Left forelimb (tissue), 1 donor: Measurements from ENCODE around the gene AGAP3.

ENCODE experiments used
- DNase-seq: peaks from one replicate; pipeline ENCODE4 v3.0.0-alpha.2; 2018; ENCODE audit warnings: low spot score

The AGAP3 gene

DNA sequence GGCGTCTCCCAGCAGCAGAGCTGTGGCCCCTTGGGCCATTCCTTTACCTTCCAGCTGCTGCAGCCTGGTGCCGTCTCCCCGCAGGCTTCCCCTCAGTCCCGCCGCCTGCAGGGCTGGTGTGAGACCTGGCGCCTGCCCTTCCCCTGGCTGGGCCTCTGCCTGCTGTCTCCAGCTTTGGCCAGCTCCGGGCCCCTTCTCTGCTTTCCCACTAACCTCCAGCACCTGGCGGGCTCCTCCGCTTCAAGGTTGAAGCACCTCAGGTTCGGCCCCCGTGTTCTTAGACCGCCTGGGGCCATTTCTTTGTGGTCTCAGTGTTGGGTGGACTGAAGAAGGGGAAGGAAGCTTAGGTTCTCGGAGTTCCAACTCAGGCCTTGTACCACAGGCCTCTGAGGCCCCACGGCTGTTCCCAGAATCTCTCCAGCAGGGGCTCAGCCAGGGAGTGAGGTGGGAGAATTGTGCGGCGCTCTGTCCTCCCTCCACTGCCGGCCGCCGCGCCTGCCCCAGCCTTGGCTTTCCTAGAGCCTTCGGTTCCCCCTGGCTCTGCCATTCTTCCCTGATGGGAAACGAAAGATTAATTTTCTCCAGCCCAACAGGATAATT is 50.9 kb downstream of the AGAP3 start:
- DNase-seq: peak; percentile 66

DNA sequence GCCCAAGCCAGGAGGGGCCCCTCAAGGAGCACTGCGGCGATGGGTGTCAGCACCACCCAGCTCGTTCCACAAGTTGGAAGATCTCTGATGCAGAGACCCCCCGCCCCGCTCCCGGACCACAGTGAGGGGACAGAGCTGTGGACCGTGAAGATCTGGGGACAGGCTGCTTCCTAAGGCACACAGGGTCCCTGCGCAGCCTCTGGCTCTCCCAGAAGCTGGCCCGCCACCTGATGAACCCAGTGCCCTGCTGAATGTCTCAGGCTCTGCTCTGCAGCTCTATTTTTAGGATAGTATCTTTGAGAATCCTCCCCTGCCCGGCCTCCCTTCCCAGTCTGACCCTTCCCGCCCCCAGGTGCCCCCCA is 51.5 kb downstream of the AGAP3 start:
- DNase-seq: peak; percentile 38

DNA sequence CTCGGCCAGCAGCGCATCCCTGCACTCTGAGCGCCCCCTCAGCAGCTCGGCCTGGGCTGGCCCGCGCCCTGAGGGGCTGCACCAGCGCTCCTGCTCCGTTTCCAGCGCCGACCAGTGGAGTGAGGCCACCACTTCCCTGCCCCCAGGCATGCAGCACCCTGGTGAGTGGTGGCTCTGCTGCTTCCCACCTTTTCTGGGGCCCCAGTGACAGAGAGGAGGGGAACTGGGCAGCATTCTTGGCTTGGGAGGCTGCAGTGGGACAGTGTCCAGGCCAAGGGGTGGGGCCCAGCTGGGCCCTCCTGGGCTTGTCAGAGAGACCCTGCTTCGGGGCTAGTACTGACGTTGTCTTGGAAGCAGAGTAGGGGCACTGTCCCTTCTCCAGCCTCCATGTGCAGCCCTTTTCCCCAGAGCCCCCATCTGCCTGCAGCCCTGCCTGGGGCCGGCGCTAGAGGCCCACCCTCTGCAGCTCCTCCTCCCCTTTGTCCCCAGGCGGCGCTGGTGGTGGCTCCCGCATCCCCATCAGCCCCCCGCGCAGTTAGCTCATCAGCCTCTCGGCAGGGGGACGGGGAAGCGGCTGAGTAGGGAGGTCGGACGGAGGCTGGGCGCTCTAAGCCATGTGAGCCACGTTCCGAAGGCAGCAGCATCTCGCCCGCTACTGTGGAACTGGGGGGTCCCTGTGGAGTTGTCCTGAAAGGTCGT is 52.0 kb downstream of the AGAP3 start:
- peak; percentile 68 for DNase-seq

DNA sequence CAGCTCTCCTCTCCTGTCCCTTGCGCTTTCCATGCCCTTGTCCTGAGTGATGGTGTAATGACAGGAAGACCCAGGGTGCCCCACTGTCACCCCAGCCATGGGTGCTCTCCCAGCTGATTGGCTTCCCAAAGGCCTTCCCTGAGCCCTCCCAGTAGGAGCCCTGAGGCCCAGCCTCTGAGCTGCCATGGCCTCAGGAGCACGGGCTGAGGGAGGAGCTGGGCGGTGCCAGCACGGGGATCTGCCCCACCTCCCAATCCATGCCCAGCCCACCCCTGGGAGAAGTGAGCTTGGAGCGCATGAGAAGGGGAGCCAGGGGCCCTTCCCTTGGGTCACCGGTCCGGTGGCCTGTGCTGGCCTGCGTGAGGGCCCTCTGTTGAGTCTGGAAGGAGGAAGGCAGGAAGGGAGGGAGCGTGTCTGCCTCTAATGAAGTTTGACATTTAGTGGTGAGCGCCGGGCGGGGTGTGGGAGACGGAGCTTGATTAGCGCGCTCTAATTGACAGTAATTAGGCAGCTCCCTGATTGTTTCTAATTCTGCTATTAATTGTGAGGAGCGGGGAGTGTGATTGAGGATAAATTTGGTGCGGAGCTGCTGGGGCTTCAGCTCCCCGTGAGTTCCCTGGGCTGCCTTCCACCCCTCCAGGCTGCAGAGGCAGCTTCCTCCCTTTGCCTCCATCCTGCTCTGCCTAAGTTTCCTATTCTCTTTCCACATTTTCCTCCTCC is 53.0 kb downstream of the AGAP3 start:
- peak; percentile 46 for DNase-seq

DNA sequence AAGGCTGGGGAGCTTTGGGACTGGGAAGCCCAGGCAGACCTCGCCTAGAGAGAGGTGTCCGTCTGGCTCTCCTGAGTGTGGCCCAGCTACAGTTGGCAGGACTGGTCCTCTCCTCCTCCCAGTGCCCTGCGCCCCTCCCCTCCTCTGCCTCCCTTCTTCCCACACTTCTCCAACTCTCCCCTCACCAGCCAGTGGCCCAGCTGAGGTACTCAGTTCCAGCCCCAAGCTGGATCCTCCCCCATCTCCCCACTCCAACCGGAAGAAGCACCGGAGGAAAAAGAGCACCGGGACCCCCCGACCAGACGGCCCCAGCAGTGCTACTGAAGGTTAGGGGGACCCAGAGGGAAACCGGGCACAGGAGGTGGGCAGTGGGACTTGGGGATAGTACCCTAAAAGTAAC is 53.5 kb downstream of the AGAP3 start:
- peak; percentile 48 for DNase-seq

DNA sequence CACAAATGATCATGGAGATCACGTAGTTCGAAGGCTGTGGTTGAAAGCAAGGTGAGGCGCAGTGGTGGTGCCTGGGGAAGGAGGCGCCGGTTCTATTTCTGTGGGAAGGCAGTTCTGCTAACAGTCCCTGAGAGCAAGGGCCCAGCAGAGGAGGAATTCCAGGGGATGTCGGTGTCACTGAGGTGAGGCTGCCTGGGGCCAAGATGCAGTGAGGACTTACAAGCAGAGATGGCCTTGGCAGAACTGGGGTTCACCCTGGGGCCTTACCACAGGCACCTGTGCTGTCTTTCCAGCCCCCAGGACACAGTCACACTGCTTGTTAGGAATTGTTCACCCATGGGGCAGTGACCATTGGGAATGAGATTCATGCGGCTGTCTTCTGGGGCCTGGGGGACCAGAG is 54.6 kb downstream of the AGAP3 start:
- no peak for DNase-seq

DNA sequence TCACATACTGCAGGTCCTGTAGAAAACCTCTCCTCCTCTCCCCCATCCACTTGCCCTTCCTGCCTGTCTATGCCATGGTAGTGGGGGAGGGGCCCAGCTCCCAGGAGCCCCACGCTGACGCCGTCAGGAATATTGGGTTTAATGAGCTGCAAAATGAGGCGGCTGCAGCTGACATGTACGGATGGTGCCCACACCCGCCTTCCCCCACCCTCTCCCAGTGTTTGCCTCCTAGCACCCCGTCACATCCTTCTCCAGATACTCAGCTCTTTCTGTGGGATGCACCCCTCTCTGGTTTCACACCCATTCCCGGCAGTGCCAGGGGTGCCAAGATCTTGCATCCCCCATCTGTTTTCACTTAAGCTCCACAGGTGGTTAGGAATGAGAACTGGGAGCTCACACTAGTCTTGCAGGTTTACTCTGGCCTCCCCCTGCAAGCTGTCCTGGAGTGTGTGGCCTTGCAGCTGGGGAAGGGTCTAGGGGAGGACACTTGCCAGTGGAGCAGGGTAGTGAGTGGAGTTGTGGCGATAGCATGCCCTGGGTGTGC is 55.1 kb downstream of the AGAP3 start:
- no peak for DNase-seq

DNA sequence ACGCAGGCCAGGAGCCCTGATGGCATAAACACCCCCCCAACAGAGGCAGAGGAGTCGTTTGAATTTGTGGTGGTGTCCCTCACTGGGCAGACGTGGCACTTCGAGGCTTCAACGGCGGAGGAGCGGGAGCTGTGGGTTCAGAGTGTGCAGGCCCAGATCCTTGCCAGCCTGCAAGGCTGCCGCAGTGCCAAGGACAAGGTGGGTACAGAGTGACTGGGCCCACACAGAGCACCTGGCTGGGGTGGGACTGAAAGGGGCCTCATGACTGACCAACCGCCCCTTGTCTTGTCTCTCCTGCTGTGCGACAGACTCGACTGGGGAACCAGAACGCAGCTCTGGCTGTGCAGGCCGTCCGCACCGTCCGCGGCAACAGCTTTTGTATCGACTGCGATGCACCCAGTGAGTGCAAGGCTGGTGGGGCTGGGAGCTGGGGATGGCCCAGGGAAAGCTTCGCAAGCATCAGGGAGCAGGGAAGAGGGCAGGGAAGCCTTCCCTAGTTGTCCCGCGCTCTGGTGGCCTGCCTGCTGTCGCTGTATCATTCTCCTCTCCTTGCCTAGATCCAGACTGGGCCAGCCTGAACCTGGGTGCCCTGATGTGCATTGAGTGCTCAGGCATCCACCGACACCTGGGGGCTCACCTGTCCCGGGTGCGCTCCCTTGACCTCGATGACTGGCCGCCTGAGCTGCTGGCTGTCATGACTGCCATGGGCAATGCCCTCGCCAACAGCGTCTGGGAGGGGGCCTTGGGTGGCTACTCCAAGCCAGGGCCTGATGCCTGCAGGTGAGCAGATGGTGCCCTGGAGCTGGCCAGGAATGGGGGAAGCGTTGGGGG is 55.8 kb downstream of the AGAP3 start:
- no peak for DNase-seq

DNA sequence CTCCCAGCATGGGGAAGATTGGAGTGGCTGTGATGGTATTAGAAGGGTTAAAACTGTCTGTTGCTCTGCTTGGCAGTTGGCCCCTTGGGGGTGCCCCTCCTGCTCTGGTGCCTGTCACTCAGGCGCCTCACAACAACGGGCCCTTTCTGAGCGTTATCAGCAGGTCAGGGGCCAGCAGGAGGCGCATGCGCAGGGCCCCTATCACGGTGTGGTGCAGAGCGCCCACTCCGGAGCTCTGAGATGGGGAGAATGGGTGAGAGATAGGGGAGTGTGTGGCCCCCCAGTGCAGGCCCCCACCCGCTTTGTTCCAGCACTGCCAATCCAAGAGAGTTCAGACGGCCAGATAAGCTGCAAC is 56.4 kb downstream of the AGAP3 start:
- DNase-seq: no peak

DNA sequence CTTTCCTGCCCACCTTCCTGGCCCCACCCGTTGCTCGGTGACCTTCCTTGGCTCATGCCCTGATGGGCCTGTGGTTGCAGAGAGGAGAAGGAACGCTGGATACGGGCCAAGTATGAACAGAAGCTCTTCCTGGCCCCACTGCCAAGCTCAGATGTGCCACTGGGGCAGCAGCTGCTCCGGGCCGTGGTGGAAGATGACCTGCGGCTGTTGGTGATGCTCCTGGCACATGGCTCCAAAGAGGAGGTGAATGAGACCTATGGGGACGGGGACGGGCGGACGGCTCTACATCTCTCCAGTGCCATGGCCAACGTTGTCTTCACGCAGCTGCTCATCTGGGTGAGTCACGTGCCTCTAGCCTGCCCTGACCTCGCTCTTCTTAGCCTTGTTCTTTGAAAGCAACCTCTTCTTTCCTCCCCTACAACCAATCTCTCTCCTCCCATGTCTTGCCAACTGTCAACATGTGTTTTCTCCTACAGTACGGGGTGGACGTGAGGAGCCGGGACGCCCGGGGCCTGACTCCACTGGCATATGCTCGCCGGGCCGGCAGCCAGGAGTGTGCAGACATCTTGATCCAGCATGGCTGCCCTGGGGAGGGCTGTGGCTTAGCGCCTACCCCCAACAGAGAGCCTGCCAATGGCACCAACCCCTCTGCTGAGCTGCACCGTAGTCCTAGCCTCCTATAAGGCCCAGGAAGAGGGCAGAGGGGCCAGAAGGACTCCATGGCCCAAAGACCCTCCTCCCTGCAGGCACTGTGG is 57.2 kb downstream of the AGAP3 start:
- no peak for DNase-seq

DNA sequence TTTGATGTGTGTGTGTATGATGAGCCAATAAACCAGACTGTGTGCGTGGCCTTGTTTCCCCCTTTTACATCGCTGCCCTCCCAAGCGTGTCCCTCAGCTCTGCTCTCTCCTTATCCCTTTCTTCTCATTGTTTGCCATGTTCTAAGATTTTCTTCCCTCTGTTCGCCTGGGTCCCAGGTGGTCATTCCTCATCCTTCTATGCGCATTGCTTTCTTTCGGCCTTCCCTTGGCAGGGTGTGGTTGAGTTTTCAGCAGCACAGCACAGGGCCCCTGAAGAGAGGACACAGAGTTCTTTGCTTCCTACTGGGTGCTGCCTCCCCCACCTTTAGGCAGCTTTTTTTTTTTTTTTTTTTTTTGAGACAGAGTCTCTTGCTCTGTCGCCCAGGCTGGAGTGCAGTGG is 58.1 kb downstream of the AGAP3 start:
- DNase-seq: no peak

DNA sequence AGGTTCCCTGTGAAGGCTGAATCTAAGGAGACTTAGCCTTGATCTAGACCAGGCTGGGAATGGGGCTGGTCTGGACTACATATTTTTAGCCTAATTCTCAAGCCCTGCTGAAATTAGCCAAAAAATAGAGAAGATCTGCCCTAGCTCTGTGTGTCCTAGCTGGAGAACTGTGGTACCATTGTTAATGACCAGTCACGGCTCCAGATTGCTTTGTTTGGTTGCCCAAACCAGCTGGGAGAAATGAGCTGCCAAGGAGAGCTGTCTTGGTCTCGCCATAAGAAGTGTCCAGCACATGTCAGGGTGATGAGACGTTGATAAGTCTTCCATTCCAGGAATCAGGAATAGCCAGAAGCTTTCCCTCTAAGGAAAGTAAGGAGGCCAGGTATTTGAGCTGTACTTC is 60.5 kb downstream of the AGAP3 start:
- no peak for DNase-seq

DNA sequence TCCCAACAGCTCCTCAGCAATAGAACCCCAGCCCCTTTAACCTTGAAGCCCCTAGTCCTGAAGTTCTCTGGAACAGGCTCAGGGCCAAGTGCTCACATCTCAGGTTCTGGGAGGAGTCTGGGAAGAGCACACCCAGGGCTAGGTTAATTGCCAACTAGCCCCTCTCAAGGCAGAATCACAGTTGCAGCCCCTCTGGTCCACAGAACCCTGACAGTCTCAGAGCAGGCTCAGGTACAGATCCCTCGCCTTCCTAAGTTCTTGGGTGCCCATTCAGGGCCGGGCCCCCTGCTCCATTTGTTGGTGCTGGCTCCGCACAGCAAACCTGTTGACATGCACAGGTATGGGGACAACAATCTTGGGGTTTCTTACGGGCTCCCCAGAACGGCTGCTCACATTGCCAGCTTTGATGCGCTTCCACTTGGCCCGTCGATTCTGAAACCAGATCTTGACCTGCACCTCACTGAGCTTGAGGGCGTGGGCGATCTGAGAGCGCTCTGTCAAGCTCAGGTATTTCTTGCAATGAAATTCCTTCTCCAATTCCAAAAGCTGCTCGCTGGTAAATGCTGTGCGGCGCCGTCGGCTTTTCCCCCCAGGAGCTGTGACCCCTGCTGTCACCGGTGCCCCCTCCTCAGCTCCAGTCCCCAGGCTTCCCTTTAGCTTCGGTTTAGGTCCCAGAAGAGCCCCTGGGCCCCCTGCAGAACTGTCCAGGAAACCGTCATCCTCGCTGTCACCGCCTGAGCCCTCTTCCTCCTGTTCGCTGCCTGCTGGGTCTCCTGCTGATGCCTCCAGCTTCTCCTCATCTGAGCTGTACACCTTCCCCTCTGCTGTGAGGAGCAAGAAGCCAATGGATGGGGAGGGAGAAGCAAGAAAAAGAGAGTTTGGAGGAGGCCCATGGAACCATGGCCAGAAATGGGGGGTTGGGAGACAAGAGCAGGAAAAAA is 62.3 kb downstream of the AGAP3 start:
- DNase-seq: no peak

DNA sequence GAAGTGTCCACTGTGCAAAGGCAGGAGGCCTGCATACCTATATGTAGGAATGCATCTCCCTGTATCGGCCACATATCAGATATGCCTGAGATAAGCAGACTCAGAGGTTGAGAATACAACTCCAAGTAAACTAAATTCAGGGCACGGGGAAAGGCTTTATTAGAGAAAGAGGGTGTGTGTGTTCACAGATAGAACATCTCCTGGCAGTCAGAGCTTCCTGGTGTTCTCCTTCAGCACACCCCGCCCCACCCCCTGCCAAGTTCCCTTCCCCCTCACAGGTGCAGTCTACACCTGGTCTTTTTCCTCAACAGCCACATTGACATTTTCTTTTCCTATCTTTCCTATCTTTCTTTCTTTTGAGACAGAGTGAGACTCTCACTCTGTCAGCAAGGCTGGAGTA is 64.1 kb downstream of the AGAP3 start:
- no peak for DNase-seq

DNA sequence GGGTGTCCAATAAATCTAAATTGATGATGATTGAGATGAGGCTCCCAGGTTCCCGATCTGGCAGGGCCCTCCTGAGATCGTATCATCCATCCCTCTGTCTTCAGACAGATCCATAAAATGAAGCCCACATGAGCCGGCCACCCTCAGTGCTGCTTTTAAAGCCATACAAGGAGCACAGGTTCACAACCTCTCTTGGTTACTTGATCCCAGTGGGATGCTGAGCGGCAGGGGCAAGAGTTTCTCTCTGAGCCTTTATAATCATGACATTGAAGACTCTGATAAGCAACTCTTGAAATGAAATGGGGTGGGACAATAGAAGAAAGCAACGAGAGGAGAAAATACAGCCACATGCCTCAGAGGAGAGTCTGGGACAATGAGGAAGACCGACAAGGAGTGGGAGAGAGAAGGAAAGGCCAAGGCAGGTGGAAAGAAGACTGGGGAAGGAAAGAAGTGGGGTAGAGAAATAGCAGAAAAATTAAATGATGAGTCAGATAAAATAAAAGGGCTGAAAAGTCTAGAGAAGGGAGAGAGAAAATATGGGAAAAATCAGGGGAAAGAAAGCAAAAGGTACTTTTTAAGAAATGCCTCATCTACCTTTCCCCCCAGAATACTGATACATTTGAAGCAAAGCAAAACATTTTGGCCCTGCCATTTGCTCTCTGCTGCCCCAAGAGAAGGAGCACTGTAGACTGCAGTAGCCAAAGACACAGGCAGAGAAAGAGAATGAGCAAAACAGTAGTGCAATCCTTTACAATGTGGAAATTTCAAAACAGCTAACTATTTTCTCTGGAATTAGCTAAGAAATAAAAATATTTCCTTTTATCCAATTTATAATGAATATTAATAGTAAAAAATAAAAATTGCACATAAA is 66.6 kb downstream of the AGAP3 start:
- no peak for DNase-seq

DNA sequence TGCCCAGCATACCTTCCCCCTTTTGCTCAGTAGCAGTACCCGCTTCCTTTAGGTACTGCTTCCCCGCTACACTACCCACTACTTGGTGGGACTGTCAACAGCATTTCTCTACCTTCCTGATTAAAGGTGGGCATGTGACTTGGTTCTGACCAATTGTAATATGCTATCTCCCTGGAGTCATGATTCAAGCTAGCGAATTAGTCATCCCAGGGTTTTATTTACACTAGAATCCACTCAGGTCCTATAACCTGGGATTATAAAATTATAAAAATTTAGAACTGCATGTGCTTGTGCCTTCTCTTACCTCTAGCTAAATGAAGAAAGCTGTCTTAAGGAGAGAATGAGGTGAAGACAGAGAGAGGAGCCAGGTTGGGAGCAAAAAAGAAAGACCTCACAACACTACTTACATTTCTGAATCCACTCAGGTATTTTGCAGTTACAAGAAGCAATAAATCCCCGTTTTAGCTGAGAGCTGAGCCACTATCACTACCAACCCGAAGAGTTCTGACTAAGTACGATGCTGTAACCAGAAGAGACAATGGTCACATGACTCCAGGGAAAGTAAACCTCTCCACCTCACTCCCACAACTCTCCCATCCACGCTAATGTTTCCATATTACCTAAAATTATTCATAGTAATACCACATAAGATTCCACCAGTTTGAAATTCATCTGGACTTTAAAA is 71.5 kb downstream of the AGAP3 start:
- DNase-seq: no peak

DNA sequence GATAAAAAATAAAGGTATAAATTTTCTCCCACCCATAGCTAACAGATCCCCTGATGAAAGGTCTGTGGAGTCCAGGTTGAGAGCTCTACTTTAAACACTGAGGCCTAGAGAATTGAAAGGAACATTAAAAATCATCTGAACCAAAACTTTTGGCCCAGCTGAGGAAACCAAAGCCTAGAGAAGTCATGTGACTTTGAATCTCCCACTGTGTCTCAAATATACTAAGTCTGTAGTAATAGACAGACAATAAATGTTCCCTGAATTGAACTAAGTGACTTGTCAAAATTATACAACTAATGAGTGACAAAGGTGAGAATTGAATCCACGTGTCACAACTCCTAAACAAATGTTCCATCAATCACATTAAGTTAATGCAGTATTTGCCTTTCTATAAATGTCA is 75.5 kb downstream of the AGAP3 start:
- DNase-seq: no peak

DNA sequence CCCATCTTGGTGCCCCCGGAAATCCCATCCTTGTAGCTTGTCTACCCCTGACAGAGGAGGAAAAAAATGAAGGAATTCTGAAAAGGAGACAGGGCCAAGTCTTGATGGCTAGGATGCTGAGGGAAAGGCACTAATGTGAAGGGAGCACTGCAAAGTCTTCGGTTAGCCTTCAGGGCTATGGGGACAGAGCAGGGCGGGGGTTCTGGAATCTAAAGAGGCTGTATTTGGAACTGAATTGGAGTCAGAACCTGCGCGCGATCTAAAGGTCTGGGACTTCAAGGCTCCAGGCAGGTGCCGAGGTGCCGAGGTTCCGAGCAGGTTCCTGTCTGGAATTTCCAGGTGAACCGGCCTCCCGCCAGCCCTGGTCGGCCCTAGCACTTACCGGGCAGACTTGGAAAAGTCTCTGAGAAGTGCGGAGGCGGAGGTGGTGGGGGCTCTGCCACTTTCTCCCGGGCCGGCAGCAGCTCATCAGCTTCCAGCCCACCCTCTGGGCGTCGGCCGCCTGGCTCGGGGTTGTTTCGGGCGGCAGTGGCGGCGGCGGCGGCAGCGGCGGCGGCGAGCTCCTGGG is 80.4 kb downstream of the AGAP3 start:
- no peak for DNase-seq
